SK-N-SH (cell line): ENCODE results near the gene GUK1. TPM values are rescaled to one million over a fixed set of nuclear protein-coding genes. Genes with fewer than 3 reads are reported as not detected.

Experiments
- CTCF ChIA-PET: fragments of 300-600, 350-600 bp; formaldehyde crosslinking; extraction: SDS; loops from one replicate; lab custom pipeline; 2021; lab: Yijun Ruan, JAX
- POLR2A ChIA-PET: fragments of 350-600 bp; sonication (Branson Sonifier 250); formaldehyde crosslinking; extraction: SDS; loops from one replicate; lab custom pipeline; 2020; ENCODE audit warnings: antibody characterized with exemption, inconsistent platforms; lab: Yijun Ruan, JAX
- DNase-seq: peaks from one replicate; pipeline ENCODE4 v3.0.0; 2012
- H2AFZ ChIP-seq: fragments of 200-600 bp; sonication (generic); 2 replicates; pipeline ENCODE4 v1.8.1; 2016; ENCODE audit warnings: antibody characterized with exemption, mild to moderate bottlenecking, low read depth
- H3F3A ChIP-seq: fragments of 200-600 bp; sonication (generic); replicated peaks from 2 replicates; pipeline ENCODE3; 2016; ENCODE audit warnings: antibody characterized with exemption, mild to moderate bottlenecking; ENCODE audit not compliant: insufficient read depth
- H3K27ac ChIP-seq, 2 experiments: fragments of 200-500 bp in 1 of 2; fragments of 200-600 bp in 1 of 2; sonication (Bioruptor generic) in 1 of 2; sonication (generic), shearing (Covaris generic) in 1 of 2; 2 replicates each; pipeline versions ENCODE4 v1.5.1 to v1.6.1; 2014 to 2016; ENCODE audit warnings: low read depth in 2 of 2, inconsistent platforms in 1 of 2, low read length in 1 of 2, mild to moderate bottlenecking in 1 of 2, mixed read lengths in 1 of 2
- H3K27me3 ChIP-seq: fragments of 200-600 bp; sonication (generic), shearing (Covaris generic); 2 replicates; pipeline ENCODE4 v1.6.1; 2016; ENCODE audit warnings: mixed run types; ENCODE audit not compliant: insufficient read depth
- H3K36me3 ChIP-seq, 2 experiments: fragments of 200-500 bp in 1 of 2; fragments of 200-600 bp in 1 of 2; sonication (Bioruptor generic) in 1 of 2; sonication (generic) in 1 of 2; replicated peaks in 1 of 2; 2 replicates each; pipeline versions ENCODE3 to v1.5.1; 2014 to 2016; ENCODE audit warnings: low read length in 1 of 2, mild to moderate bottlenecking in 1 of 2; ENCODE audit not compliant: insufficient read depth in 2 of 2, control insufficient read depth in 1 of 2
- H3K4me1 ChIP-seq, 2 experiments: fragments of 200-500 bp in 1 of 2; fragments of 200-600 bp in 1 of 2; sonication (Bioruptor generic) in 1 of 2; sonication (generic), shearing (Covaris generic) in 1 of 2; 2 replicates each; pipeline versions ENCODE4 v1.5.1 to v1.6.1; 2014 to 2016; ENCODE audit warnings: low read depth in 1 of 2, low read length in 1 of 2, mixed run types in 1 of 2; ENCODE audit not compliant: insufficient read depth in 2 of 2, control insufficient read depth in 1 of 2
- H3K4me2 ChIP-seq: fragments of 200-600 bp; sonication (generic), shearing (Covaris generic); 2 replicates; pipeline ENCODE4 v1.6.1; 2017; ENCODE audit warnings: mixed run types
- H3K4me3 ChIP-seq, 2 experiments: fragments of 200-500 bp in 1 of 2; fragments of 200-600 bp in 1 of 2; sonication (Bioruptor generic) in 1 of 2; sonication (generic), shearing (Covaris generic) in 1 of 2; 2 replicates each; pipeline versions ENCODE4 v1.5.1 to v1.8.1; 2014 to 2016; ENCODE audit warnings: low read depth in 2 of 2, inconsistent platforms in 1 of 2, low read length in 1 of 2, mild to moderate bottlenecking in 1 of 2, mixed read lengths in 1 of 2, moderate library complexity in 1 of 2
- H3K79me2 ChIP-seq: fragments of 200-600 bp; sonication (generic); 2 replicates; pipeline ENCODE4 v1.8.1; 2017; ENCODE audit warnings: mild to moderate bottlenecking; ENCODE audit not compliant: insufficient read depth
- H3K9ac ChIP-seq: fragments of 200-600 bp; sonication (generic); 2 replicates; pipeline ENCODE4 v1.6.1; 2017; ENCODE audit warnings: mixed run types
- H3K9me2 ChIP-seq: fragments of 200-600 bp; sonication (generic); 2 replicates; pipeline ENCODE4 v1.6.1; 2017; ENCODE audit warnings: mixed run types
- H3K9me3 ChIP-seq: fragments of 200-600 bp; sonication (generic); 2 replicates; pipeline ENCODE4 v1.6.1; 2017; ENCODE audit warnings: mixed run types, mild to moderate bottlenecking, moderate library complexity
- H4K20me1 ChIP-seq: fragments of 200-600 bp; sonication (generic); 2 replicates; pipeline ENCODE4 v1.6.1; 2017; ENCODE audit warnings: mild to moderate bottlenecking, mixed run types; ENCODE audit not compliant: insufficient read depth
- CHD2 ChIP-seq: fragments of 150-350 bp; IDR thresholded peaks from 2 replicates; pipeline ENCODE4 v1.6.1; 2018; ENCODE audit warnings: low read length; ENCODE audit not compliant: partially characterized antibody
- ELF1 ChIP-seq: IDR thresholded peaks from 2 replicates; pipeline ENCODE4 v1.4.0; 2012
- EZH2phosphoT487 ChIP-seq: fragments of 200-600 bp; sonication (generic); IDR thresholded peaks from 2 replicates; pipeline ENCODE4 v1.6.1; 2017; ENCODE audit warnings: low read depth, mixed run types, mild to moderate bottlenecking, antibody characterized with exemption, moderate library complexity, borderline replicate concordance
- FOXM1 ChIP-seq: IDR thresholded peaks from 2 replicates; pipeline ENCODE4 v1.4.0; 2012; ENCODE audit warnings: low read depth, mild to moderate bottlenecking
- GABPA ChIP-seq: IDR thresholded peaks from 2 replicates; pipeline ENCODE4 v1.4.0; 2012; ENCODE audit warnings: low read depth, mild to moderate bottlenecking
- GATA2 ChIP-seq: sonication (generic); formaldehyde crosslinking; IDR thresholded peaks from 2 replicates; pipeline ENCODE4 v1.5.0; 2020; ENCODE audit warnings: mild to moderate bottlenecking, missing genetic modification reagents
- NRF1 ChIP-seq: IDR thresholded peaks from 2 replicates; pipeline ENCODE4 v1.6.1; 2012; ENCODE audit warnings: low read depth, mild to moderate bottlenecking, low read length
- RCOR1 ChIP-seq: fragments of 150-350 bp; IDR thresholded peaks from 2 replicates; pipeline ENCODE4 v1.6.1; 2017; ENCODE audit warnings: antibody characterized with exemption, low read length
- RFX5 ChIP-seq: IDR thresholded peaks from 2 replicates; pipeline ENCODE4 v1.6.1; 2012; ENCODE audit warnings: mild to moderate bottlenecking, improper control_type of control experiment, low read length
- RXRA ChIP-seq: IDR thresholded peaks from 2 replicates; pipeline ENCODE4 v1.4.0; 2012; ENCODE audit warnings: low read depth, mild to moderate bottlenecking, borderline replicate concordance
- SIN3A ChIP-seq: IDR thresholded peaks from 2 replicates; pipeline ENCODE4 v1.6.1; 2012; ENCODE audit warnings: low read depth, mild to moderate bottlenecking, low read length, moderate library complexity, borderline replicate concordance
- SMC3 ChIP-seq: IDR thresholded peaks from 2 replicates; pipeline ENCODE4 v1.6.1; 2012; ENCODE audit warnings: low read depth, low read length, improper control_type of control experiment
- TAF1 ChIP-seq: IDR thresholded peaks from 2 replicates; pipeline ENCODE4 v1.6.1; 2012; ENCODE audit warnings: low read depth, mild to moderate bottlenecking, low read length, moderate library complexity, borderline replicate concordance
- TCF12 ChIP-seq: IDR thresholded peaks from 2 replicates; pipeline ENCODE4 v1.4.0; 2012
- WGBS: methylation state at CpG from one replicate; pipeline ENCODE4 v1.1.6; 2017; ENCODE audit warnings: low lambda C conversion rate; 5-methylcytosine and 5-hydroxymethylcytosine counted together
- polyA plus RNA-seq, 3 experiments: library from polyadenylated mRNA; depleted of rRNA; stranded (reverse); fragments of >200 nt; gene quantifications; 2 replicates each; pipeline ENCODE4 v1.2.3, GENCODE V29; 2012
- TF ChIP-seq, protein P1 (sequence below): fragments of 150-350 bp; IDR thresholded peaks from 2 replicates; pipeline ENCODE4 v1.6.1; 2017; ENCODE audit warnings: antibody characterized with exemption, low read length, low read depth, borderline replicate concordance
- TF ChIP-seq, protein P2 (sequence below): IDR thresholded peaks from 2 replicates; pipeline ENCODE4 v1.4.0; 2012; ENCODE audit warnings: low read depth, borderline replicate concordance
- TF ChIP-seq, protein P3 (sequence below): fragments of 150-350 bp; IDR thresholded peaks from 2 replicates; pipeline ENCODE4 v1.6.1; 2016; ENCODE audit warnings: mild to moderate bottlenecking, low read depth, low read length

The GUK1 gene
- polyA plus RNA-seq, 1 of the 3 experiments (the other 2 are of a cell fraction): 742 TPM

DNA sequence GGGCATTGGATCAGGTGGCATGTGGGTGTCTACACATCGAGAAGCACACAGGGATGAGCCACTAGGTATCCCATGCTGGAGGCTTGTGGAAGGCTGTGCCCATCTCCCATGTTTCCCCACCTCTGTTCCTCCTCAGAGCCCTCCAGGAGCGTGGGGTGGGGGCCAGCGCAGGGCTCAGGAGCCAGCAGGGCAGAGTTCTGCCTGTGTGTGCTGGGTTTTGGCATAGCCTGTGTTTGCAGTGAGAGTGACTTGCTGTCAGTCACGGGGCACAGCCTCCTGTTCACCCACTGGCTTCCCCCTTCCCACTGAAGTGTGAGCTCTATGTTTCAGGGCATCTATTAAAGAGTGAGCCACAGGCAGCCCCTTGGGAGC, 35.9 kb downstream of the GUK1 start:
- Histone ChIP-seq H3K9me2 (no peaks in the 10 kb centered on the region), H3K9me3 (no peaks in the 10 kb centered on the region), H3F3A (peaks cover 11% of the 10 kb centered on the region), H3K27ac (no peak overlapping the region), H3K9ac (no peak overlapping the region), H3K4me2 (no peak overlapping the region), H3K36me3 (peaks cover 0 to 2% of the 10 kb centered on the region in 2 experiments), H3K4me1 (peaks cover 0 to 6% of the 10 kb centered on the region in 2 experiments; a peak in 1 of 4 replicates), H4K20me1 (no peaks in the 10 kb centered on the region), H3K27me3 (no peaks in the 10 kb centered on the region), H3K79me2 (peaks cover 3% of the 10 kb centered on the region; the same call in 1 of the 2 replicates), H2AFZ (no peak overlapping the region), H3K4me3 (no peak overlapping the region)
- no peak for DNase-seq
- CTCF ChIA-PET: interaction anchor here (1.4 to 9.1 kb wide), 2 partner anchors 10 to 171 kb away, joined by 3 to 54 read pairs; partner anchors contain the start of gene IBA57
- 100% methylated on average over 1 of the region's 4 CpGs for WGBS
- POLR2A ChIA-PET: no interaction called here
- no peak for TF ChIP-seq SMC3
- no peak for TF ChIP-seq GATA2
- TF ChIP-seq, protein P1, sequence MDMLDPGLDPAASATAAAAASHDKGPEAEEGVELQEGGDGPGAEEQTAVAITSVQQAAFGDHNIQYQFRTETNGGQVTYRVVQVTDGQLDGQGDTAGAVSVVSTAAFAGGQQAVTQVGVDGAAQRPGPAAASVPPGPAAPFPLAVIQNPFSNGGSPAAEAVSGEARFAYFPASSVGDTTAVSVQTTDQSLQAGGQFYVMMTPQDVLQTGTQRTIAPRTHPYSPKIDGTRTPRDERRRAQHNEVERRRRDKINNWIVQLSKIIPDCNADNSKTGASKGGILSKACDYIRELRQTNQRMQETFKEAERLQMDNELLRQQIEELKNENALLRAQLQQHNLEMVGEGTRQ: no peak
- TF ChIP-seq CHD2: no peak
- no peak for TF ChIP-seq GABPA
- no peak for TF ChIP-seq ELF1
- TF ChIP-seq TAF1: no peak
- TF ChIP-seq SIN3A: no peak
- no peak for TF ChIP-seq NRF1
- TF ChIP-seq RXRA: no peak
- TF ChIP-seq RCOR1: no peak
- no peak for TF ChIP-seq EZH2phosphoT487
- TF ChIP-seq, protein P2, sequence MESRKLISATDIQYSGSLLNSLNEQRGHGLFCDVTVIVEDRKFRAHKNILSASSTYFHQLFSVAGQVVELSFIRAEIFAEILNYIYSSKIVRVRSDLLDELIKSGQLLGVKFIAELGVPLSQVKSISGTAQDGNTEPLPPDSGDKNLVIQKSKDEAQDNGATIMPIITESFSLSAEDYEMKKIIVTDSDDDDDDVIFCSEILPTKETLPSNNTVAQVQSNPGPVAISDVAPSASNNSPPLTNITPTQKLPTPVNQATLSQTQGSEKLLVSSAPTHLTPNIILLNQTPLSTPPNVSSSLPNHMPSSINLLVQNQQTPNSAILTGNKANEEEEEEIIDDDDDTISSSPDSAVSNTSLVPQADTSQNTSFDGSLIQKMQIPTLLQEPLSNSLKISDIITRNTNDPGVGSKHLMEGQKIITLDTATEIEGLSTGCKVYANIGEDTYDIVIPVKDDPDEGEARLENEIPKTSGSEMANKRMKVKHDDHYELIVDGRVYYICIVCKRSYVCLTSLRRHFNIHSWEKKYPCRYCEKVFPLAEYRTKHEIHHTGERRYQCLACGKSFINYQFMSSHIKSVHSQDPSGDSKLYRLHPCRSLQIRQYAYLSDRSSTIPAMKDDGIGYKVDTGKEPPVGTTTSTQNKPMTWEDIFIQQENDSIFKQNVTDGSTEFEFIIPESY: no peak
- no peak for TF ChIP-seq TCF12

DNA sequence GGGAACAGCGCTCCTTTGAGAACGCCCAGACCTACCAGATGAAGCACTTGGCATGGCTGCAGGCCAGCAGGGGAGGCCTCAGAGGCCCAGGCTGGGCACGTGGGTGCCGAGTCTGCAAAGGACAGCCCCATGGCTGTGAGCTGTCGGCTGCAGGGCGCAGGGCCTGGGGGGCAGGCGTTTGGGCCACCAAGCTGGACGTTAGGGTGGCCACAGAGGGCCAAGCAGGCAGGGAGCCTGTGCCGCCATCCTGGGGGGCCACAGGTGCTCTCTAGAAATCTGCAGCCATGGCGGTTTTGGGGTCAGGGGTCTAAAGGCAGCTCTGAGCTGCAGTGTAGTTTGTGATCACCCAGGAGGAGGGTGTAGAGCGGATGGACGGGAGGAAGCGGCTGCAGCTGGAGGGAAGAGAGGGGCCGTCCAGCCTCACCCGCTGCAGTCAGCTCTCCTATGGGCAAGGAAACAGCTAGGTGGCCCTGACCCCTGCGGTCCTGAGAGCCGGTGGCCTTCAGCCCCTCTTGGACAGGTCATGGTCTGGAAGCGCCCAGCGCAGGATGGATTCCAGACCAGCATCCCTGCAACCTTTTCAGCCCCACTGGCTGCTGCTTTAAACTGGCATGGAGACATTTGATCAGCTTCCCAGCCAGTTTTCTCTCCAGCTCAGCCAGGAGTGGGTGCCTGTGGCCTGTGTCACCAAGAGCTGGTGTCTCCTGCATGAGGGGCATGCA, 36.5 kb downstream of the GUK1 start:
- CTCF ChIA-PET: interaction anchor here (1.4 to 9.1 kb wide), 2 partner anchors 11 to 172 kb away, joined by 3 to 54 read pairs; partner anchors contain the start of gene IBA57
- TF ChIP-seq, protein P1: no peak
- TF ChIP-seq RCOR1 (no peak), RFX5 (no peak), FOXM1 (no peak)
- TF ChIP-seq, protein P2: no peak
- TF ChIP-seq, protein P3, sequence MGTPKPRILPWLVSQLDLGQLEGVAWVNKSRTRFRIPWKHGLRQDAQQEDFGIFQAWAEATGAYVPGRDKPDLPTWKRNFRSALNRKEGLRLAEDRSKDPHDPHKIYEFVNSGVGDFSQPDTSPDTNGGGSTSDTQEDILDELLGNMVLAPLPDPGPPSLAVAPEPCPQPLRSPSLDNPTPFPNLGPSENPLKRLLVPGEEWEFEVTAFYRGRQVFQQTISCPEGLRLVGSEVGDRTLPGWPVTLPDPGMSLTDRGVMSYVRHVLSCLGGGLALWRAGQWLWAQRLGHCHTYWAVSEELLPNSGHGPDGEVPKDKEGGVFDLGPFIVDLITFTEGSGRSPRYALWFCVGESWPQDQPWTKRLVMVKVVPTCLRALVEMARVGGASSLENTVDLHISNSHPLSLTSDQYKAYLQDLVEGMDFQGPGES: no peak

More for the DNA sequence above, 36.5 kb downstream of the GUK1 start:
- Histone ChIP-seq H3K4me3 (no peak overlapping the region), H3K36me3 (peaks cover 0 to 2% of the 10 kb centered on the region in 2 experiments), H3K27me3 (no peaks in the 10 kb centered on the region), H3F3A (peaks cover 11% of the 10 kb centered on the region), H3K4me1 (peaks cover 0 to 6% of the 10 kb centered on the region in 2 experiments; a peak in 1 of 4 replicates), H4K20me1 (no peaks in the 10 kb centered on the region), H3K9me2 (no peaks in the 10 kb centered on the region), H3K27ac (no peak overlapping the region), H3K9me3 (no peaks in the 10 kb centered on the region), H3K9ac (no peak overlapping the region), H2AFZ (no peak overlapping the region), H3K79me2 (peaks cover 3% of the 10 kb centered on the region; the same call in 1 of the 2 replicates), H3K4me2 (no peak overlapping the region)
- WGBS: 90% methylated on average over 9 of the region's 19 CpGs
- POLR2A ChIA-PET: interaction anchor here (0.6 kb wide), 1 partner anchor 230 kb away, joined by 3 read pairs; the partner anchor contains the start of gene TRIM11
- DNase-seq: no peak
